Measurements from ENCODE around the gene ELMO1.

Gene ELMO1

GRCh38 chr7:36854652-36855051, 594.0 kb downstream of the ELMO1 start:
- no peak for DNase-seq

- no peak for DNase-seq
Observed at GRCh38 chr7:36852931-36853330, 595.7 kb downstream of the ELMO1 start.

DNA sequence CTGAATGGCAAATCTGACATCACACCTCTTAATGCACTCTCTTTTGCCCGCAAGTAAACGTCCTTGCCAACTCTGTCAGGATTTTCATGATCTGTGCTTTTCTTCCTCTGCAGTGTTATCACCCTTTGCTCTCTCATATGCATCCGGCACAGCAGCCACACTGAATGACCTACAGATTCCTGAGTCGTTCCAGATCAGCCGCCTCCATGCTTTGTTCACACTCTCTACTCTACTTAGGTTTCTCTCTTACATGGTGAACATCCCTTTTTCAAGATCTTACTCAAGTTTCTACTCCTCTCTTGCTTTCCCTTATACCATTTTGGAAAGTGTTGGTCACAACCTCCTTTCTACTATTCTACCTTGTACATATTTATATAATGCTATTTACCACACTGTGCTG, 596.6 kb downstream of the ELMO1 start:
- no peak for DNase-seq

- DNase-seq, result no peak
Observed at GRCh38 chr7:36851382-36851781, 597.3 kb downstream of the ELMO1 start.

DNA sequence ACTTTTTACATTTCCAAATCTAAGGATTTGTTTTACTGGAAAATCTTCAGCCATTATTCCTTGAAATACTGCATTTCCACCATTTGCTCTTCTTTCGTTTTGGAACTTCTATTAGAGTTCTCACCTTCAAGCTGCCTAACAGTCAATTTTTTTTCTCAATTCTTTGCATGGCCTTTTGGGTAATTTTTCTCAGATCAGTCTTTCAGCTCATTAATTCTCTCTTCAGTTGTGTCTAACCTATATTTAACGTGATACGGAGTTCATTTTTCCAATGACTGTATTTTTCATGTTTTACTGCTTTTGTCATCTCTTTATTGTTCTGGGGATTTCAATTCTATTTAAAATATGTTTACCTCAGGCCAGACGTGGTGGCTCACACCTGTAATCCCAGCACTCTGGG, 600.7 kb downstream of the ELMO1 start:
- no peak for DNase-seq

- DNase-seq, result no peak
Observed at GRCh38 chr7:36844374-36844773, 604.3 kb downstream of the ELMO1 start.

DNA sequence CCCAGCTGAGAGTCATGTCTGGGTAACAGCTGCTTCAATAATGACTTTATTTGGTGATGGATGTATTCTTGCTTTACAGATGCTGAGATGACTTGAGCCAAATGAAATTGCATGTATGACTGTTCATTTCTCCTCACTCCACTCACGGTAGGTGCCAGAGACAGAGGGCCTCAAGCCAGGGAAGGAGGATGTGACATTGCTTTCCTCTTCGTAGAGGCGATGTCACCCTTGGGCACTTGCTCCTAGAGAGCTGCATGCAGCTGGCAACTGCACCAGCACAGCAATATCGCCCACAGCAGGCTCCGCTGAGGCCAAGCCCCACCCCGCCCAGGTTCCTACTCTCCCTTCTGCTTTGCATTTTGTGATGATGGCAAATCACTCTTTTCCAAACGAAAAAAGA, 607.8 kb downstream of the ELMO1 start:
- no peak for DNase-seq

DNA sequence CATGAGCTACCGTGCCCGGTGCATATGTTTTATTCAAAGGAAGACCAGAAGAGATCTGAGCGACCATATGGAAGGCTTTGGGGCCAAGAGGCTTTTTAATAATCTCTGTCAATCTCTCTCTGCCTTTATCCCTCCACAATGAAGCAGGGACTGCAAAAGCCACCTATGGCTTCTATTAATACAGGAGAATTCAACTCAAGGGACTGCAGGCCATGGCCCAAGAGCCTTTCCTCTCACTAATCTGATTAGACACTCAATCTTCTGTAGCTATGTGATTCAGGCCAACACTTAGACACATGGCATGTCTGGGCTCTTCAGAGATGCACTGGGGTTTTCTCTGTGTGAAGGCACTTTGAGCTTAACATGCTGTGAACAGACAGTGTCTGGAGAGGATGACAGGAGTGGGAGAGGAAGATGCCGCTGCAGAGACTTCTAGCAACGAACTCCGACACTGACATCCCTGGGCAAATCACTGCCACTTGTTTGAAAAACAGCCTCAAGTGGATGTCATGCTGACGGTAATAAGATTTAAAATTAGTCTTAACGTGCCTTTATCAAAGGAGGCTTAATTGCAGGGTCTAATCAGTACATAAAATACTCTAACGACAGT, 609.9 kb downstream of the ELMO1 start:
- DNase-seq, result no peak

- DNase-seq, result no peak
Observed at GRCh38 chr7:36831049-36831448, 617.6 kb downstream of the ELMO1 start.

GRCh38 chr7:36827726-36828703, 620.6 kb downstream of the ELMO1 start:
- no peak for DNase-seq

- no peak for DNase-seq
Observed at GRCh38 chr7:36825501-36825900, 623.2 kb downstream of the ELMO1 start.

GRCh38 chr7:36823353-36823752, 625.3 kb downstream of the ELMO1 start:
- DNase-seq, result no peak

GRCh38 chr7:36821617-36822016, 627.0 kb downstream of the ELMO1 start:
- DNase-seq, result no peak

- DNase-seq, result no peak
Observed at GRCh38 chr7:36820527-36821170, 628.0 kb downstream of the ELMO1 start.

DNA sequence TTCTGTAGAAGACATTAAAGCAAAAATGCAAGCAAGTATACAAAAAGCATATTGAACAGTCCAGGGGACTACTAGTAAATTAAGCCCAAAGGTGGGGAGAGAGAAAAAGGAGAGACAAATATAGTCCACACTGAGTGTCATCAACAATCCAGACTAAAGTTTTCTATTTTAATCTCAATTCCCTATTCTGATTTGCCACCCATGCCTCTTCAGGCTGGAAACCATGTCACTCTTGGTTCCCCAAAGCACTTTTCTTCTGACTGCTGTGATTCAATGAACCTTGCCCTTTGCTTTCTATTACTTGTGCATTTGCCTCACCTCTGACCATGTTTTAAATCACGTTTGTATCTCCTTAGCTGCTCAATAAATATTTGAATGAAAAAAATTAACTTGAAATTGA, 629.0 kb downstream of the ELMO1 start:
- no peak for DNase-seq

DNA sequence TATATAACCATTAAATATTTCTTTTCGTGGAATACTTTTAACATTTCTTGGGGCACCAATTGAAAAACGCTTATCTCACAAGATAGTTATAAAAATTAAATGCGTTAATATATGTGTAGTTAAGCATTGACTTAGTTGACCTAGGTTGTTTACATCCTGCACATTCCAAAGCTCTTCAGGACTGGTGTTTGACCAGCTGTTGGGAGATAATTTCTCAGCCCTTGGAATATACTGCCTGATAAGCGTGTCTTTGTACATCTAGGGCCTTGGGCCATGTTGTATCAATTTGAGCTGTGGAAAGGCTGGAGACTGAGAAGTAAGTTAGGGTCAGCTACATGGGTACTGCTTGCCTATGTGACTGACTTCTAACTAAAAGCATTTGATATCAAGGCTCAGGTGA, 634.4 kb downstream of the ELMO1 start:
- no peak for DNase-seq

GRCh38 chr7:36811807-36812206, 636.9 kb downstream of the ELMO1 start:
- DNase-seq, result no peak

GRCh38 chr7:36810489-36810888, 638.2 kb downstream of the ELMO1 start:
- no peak for DNase-seq

- DNase-seq, result no peak
Observed at GRCh38 chr7:36810032-36810431, 638.6 kb downstream of the ELMO1 start.

DNA sequence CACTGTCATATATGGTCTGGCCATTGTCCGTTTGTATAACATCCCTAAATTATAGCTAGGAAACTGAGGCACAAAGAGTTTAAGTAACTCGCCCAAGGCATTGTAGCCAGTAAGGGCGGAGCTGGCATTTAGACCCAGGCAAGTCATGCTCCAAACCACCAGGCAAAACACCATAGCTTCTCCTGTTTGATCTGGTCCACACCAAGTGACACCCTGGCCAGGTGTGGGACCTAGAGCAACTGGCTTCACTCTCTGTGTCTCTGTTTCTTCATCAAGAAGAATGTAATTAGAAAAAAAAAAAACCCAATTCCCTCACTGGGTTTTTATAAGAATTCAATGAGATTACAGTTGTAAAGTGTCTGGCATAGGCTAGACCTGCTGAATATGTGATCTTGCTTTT, 639.2 kb downstream of the ELMO1 start:
- DNase-seq, result no peak

GRCh38 chr7:36809086-36809485, 639.6 kb downstream of the ELMO1 start:
- no peak for DNase-seq

DNA sequence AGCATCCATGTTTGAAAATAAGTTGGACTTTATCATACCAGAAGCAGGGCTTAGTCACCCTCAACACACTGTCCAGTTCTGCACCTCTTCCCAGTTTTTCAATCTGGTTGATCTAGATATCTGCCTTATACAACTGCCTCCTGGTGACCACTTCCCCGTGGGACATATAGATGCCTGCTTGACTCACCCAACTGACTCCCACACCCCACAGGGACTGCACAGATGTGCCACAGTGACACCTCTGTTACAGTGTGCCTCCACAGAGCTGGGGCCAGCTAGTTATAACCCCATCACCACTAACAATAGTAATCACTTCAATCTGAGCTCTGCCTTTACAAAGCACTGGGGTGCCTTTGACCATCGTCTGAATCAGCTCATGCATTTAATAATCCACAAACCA, 641.8 kb downstream of the ELMO1 start:
- no peak for DNase-seq

Data from activated effector memory CD4-positive, alpha-beta T cell treated with anti-CD3 and anti-CD28 coated beads, Interleukin-2, amount 50 U/mL, for 16 hours (primary cell).